22Rv1 (cell line): Measurements from ENCODE around the gene SPTBN1.

Experiments used
- ZFX ChIP-seq: fragments of 450-650 bp; IDR thresholded peaks from 2 replicates; pipeline ENCODE4 v1.6.1; 2017; ENCODE audit warnings: antibody characterized with exemption, borderline replicate concordance
- TF ChIP-seq, protein P1 (sequence below): fragments of 450-650 bp; IDR thresholded peaks from 2 replicates; pipeline ENCODE4 v1.5.1; 2017; ENCODE audit warnings: mild to moderate bottlenecking

DNA sequence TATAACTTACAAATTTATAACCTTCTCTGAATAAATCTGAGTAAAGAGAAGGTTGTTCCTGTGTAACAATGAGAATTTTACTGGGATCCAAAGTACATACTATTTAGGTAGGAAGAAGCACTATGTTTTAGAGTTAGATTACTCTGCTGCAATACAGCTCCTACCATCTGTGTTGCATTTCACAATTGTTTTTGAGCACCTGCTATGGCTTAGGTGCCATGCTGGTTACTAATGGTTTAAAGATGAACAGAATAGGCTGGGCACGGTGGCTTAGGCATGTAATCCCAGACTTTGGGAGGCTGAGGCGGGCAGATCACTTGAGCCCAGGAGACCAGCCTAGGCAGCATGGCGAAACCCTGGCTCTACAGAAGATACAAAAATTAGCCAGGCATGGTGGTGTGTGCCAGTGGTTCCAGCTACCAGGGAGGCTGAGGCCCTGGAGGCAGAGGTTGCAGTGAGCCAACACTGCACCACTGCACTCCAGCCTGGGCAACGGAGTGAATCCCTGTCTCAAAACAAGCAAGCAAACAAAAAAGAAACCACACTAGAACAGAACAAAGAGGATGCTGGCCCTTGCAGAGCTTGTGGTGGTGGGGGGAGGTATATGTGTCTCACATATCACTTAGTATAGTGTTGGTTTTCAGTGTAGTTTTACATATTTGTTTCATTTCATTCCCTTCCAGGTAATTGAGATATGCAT is 56.7 kb downstream of the SPTBN1 start:
- TF ChIP-seq, protein P1, sequence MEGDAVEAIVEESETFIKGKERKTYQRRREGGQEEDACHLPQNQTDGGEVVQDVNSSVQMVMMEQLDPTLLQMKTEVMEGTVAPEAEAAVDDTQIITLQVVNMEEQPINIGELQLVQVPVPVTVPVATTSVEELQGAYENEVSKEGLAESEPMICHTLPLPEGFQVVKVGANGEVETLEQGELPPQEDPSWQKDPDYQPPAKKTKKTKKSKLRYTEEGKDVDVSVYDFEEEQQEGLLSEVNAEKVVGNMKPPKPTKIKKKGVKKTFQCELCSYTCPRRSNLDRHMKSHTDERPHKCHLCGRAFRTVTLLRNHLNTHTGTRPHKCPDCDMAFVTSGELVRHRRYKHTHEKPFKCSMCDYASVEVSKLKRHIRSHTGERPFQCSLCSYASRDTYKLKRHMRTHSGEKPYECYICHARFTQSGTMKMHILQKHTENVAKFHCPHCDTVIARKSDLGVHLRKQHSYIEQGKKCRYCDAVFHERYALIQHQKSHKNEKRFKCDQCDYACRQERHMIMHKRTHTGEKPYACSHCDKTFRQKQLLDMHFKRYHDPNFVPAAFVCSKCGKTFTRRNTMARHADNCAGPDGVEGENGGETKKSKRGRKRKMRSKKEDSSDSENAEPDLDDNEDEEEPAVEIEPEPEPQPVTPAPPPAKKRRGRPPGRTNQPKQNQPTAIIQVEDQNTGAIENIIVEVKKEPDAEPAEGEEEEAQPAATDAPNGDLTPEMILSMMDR, result no peak
- TF ChIP-seq ZFX, result no peak
